ENCODE results near the gene SMARCD3. TPM values are rescaled to one million over a fixed set of nuclear protein-coding genes. Genes with fewer than 3 reads are reported as not detected.

Gene SMARCD3
- 105 TPM for total RNA-seq

DNA sequence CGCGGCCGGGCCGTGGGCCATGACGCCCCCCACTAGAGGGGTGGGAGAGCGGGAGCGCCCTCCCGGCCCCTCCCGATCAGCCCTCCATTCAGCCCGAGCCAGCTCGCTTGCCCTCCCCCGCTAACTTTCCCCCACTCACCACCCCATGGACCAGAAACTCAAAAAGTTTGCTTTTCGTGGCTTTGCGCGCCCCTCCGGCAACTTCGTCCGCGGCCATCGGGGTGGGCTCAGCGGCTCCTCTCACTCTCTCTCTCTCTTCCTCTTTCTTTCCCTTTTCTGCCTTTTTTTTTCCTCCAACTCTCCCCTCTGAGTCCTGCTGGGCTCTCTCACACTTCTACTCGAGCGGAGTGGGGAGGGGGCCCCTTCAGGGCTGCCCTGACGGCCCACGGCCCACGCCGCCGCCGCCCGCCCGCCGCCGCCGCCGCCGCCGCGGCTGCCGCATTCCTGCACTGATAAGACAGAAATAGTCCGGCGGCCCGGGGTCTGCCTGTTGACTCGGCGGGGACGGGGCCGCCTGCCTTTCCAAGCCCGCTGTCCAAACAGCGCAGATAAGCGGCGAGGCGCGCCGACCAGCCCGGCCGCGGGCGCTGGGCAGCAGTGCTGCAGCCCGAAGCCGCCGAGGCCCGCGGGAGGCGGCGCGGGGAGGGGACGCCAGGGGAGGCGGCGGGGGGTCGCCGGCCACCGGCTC is at the start of gene SMARCD3:
Gene SMARCD3 (minus strand): TSS at position 349 of the 688 bp plus-strand sequence. CDS start 132 bp downstream, at position 217.
- DNase-seq (ENCODE audit: low spot score in 2 of 2), result peak in 1 of 2 donors; percentile 86
- Histone ChIP-seq H3K27ac (peak within 1 kb of the TSS; percentile 95 to 99), H3K4me1 (peaks cover 40 to 64% of the 10 kb centered on the region in 2 donors)

DNA sequence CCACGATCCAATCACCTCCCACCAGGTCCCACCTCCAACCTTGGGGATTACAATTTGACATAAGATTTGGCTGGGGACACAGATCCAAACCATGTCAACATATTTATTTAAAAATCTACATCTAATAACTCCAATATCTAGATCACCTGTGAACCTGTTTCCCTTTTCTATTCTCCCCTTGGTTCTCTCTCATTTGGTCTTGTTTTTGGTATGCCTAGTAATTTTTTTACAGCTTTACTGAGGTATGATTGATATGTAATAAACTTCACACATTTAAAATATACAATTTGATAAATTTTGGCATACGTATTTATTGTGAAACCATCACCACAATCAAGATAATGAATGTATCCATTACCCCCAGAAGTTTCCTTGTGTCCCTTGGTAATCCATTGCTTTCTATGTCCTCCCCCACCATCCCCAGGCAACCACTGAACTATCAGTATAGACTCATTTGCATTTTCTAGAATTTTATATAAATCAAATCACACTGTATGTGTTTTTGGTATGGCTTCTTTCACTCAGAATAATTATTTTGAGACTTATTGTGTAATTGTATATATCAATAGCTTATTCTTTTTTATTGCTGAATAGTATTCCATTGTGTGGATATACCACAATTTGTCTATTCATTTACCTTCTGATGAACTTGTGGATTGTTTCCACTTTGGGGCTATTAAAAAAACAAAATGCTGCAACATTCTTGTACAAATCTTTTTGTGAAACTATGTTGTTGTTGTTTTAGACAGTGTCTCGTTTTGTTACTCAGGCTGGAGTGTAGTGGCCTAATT is 47.9 kb upstream of the SMARCD3 start:
- no peaks in the 10 kb centered on the region for H3K9me3 ChIP-seq
- H3K27ac ChIP-seq, result no peak overlapping the region
- H3K4me3 ChIP-seq, result no peak overlapping the region
- intact Hi-C loops (cut with DNase I), result no loop called here
- no peaks in the 10 kb centered on the region for H3K36me3 ChIP-seq
- DNase-seq (ENCODE audit: low spot score in 2 of 2), result no peak
- TF ChIP-seq, protein P1, sequence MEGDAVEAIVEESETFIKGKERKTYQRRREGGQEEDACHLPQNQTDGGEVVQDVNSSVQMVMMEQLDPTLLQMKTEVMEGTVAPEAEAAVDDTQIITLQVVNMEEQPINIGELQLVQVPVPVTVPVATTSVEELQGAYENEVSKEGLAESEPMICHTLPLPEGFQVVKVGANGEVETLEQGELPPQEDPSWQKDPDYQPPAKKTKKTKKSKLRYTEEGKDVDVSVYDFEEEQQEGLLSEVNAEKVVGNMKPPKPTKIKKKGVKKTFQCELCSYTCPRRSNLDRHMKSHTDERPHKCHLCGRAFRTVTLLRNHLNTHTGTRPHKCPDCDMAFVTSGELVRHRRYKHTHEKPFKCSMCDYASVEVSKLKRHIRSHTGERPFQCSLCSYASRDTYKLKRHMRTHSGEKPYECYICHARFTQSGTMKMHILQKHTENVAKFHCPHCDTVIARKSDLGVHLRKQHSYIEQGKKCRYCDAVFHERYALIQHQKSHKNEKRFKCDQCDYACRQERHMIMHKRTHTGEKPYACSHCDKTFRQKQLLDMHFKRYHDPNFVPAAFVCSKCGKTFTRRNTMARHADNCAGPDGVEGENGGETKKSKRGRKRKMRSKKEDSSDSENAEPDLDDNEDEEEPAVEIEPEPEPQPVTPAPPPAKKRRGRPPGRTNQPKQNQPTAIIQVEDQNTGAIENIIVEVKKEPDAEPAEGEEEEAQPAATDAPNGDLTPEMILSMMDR (IDR thresholded peaks at IDR 0.05), result no peak
- no peaks in the 10 kb centered on the region for H3K4me1 ChIP-seq
- H3K27me3 ChIP-seq, result no peaks in the 10 kb centered on the region

More for the DNA sequence above, at the start of gene SMARCD3:
- H3K4me3 ChIP-seq, result peak within 1 kb of the TSS; percentile 54 to 74
- H3K27me3 ChIP-seq, result no peaks in the 10 kb centered on the region
- TF ChIP-seq, protein P1 (IDR thresholded peaks at IDR 0.05), result no peak
- intact Hi-C loops (cut with DNase I), result loop anchor here (1.0 to 10.0 kb wide), 8 partner anchors 16 to 626 kb away; partner anchors contain the start of genes CHPF2, FASTK, PRKAG2 and TMUB1
- H3K36me3 ChIP-seq, result no peaks in the 10 kb centered on the region
- no peaks in the 10 kb centered on the region for H3K9me3 ChIP-seq

DNA sequence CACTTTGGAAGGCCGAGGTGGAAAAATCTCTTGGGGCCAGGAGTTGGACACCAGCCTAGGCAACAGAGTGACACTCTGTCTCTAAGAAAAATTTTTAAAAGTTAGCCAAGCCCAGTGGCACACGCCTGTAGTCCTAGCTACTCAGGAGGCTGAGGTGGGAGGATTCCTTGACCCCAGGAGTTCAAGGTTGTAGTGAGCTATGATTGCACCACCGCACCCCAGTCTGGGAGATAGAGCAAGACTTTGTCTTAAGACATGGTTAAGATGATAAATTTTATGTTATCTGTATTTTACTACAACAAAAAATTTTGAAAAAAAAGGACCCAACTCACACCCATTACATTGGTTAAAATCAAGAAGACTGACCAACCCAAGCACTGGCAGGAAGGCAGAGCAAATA is 44.4 kb upstream of the SMARCD3 start:
- no peaks in the 10 kb centered on the region for H3K9me3 ChIP-seq
- H3K27me3 ChIP-seq, result no peaks in the 10 kb centered on the region
- H3K36me3 ChIP-seq, result no peaks in the 10 kb centered on the region
- intact Hi-C loops (cut with DNase I), result no loop called here
- peak in 1 of 2 donors; percentile 1 for DNase-seq (ENCODE audit: low spot score in 2 of 2)
- no peak overlapping the region for H3K27ac ChIP-seq
- TF ChIP-seq, protein P1 (IDR thresholded peaks at IDR 0.05), result no peak
- no peak overlapping the region for H3K4me3 ChIP-seq
- no peaks in the 10 kb centered on the region for H3K4me1 ChIP-seq

DNA sequence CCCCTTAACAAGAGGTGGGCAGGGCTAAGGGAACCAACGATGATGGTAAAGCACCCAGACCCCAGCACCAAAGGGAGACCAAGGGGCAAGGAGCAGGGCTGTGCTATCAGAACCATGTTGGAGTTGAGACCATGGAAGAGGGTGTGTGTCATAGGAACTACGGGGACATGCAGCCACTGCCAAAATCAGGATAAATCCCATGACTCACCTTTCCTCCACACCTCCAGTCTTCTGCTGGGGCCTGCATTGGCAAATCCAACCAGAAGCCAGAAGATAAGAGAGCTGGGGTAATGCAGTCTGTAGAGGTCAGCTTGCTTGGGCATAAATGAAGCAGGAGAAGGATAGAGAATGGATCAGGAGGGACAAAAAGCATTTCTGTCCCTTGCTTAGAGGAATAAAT is 42.7 kb upstream of the SMARCD3 start:
- H3K4me3 ChIP-seq, result no peak overlapping the region
- H3K36me3 ChIP-seq, result no peaks in the 10 kb centered on the region
- H3K27me3 ChIP-seq, result no peaks in the 10 kb centered on the region
- no peak overlapping the region for H3K27ac ChIP-seq
- H3K4me1 ChIP-seq, result no peaks in the 10 kb centered on the region
- peak in 1 of 2 donors; percentile 56 for DNase-seq (ENCODE audit: low spot score in 2 of 2)
- H3K9me3 ChIP-seq, result no peaks in the 10 kb centered on the region
- TF ChIP-seq, protein P1 (IDR thresholded peaks at IDR 0.05), result no peak
- intact Hi-C loops (cut with DNase I), result no loop called here

DNA sequence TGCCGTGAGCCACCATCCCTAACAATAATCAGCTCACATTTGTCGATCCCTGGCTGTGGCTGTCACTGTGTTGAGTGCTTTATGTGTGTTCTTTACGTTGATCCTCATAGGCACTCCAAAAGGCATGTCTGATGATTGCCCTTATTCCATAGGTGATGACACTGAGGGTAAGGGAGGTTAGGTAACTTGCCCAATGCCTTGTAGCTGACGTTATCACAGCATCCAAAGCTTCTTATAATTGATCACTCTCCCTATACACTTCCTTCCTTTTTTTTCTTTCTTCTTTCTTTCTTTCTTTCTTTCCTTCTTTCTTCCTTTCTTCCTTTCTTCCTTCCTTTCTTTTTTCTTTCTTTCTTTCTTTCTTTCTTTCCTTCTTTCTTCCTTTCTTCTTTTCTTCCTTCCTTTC is 41.9 kb upstream of the SMARCD3 start:
- no peaks in the 10 kb centered on the region for H3K9me3 ChIP-seq
- no peaks in the 10 kb centered on the region for H3K27me3 ChIP-seq
- no peaks in the 10 kb centered on the region for H3K36me3 ChIP-seq
- intact Hi-C loops (cut with DNase I), result no loop called here
- no peak overlapping the region for H3K4me3 ChIP-seq
- H3K27ac ChIP-seq, result no peak overlapping the region
- peak in 1 of 2 donors; percentile 34 for DNase-seq (ENCODE audit: low spot score in 2 of 2)
- TF ChIP-seq, protein P1 (IDR thresholded peaks at IDR 0.05), result no peak
- no peaks in the 10 kb centered on the region for H3K4me1 ChIP-seq

All from ascending aorta (tissue), 2 donors.